ENCODE measurements around the gene ZNF415. TPM values are rescaled to one million over a fixed set of nuclear protein-coding genes. Genes with fewer than 3 reads are reported as not detected.
A peak's percentile ranks its signal among the peaks of the same experiment; 100 is the strongest.

ZNF415 gene
- total RNA-seq (10 to 100 TPM; 12.8 to 38.6 (median 21.4) TPM), polyA plus RNA-seq (10 to 100 TPM; 15.2 to 17.6 TPM)
- long read RNA-seq, donor 1, partial matches to known transcripts = 1 of 8 reads
- long read RNA-seq, donor 1, other reads (novel, unspliced or antisense) = 4 of 8 reads
- long read RNA-seq, donor 2, partial matches to known transcripts = 0 of 14 reads
- long read RNA-seq, donor 2, other reads (novel, unspliced or antisense) = 9 of 14 reads
- long read RNA-seq, donor 3, partial matches to known transcripts = 0 of 4 reads
- long read RNA-seq, donor 3, other reads (novel, unspliced or antisense) = 0 of 4 reads

- peak within 1 kb of the TSS; percentile 50 to 86 (median 70) for H3K4me3 ChIP-seq
- TF ChIP-seq CTCF (IDR thresholded peaks at IDR 0.05) = no peak
- peak in 1 of 2 donors; percentile 31 for TF ChIP-seq POLR2A (IDR thresholded peaks at IDR 0.05)
- DNase-seq (peak; percentile 89 to 94 (median 91)), ATAC-seq (peak; percentile 91 to 96 (median 94))
- H3K4me1 ChIP-seq = peaks cover 0 to 34% (median 17%) of the 10 kb centered on the region in 12 donors
- H3K36me3 ChIP-seq = no peaks in the 10 kb centered on the region
- H3K9me3 ChIP-seq = peaks cover 0 to 34% (median 0%) of the 10 kb centered on the region in 12 donors
- H3K27ac ChIP-seq = peak within 1 kb of the TSS; percentile 66 to 92 (median 86)
- H3K27me3 ChIP-seq = no peaks in the 10 kb centered on the region
- intact Hi-C loops (cut with DNase I) = loop anchor here in 2 of 10 donors (1.0 to 5.0 kb wide), 2 partner anchors 29 to 55 kb away; partner anchors contain the start of gene ZNF160 (in 1 of the 2)
- 0 to 1% (median 1%) methylated on average over 44 to 51 of the region's 51 CpGs for WGBS, 4 donors
These were observed at the start of gene ZNF415 for GRCh38 chr19:53132141-53132991. Gene ZNF415, minus strand, starts transcription at chr19:53132910. Its CDS starts 10,234 bp downstream, at chr19:53122676.

GRCh38 chr19:53182202-53182601 is 49.5 kb upstream of the ZNF415 start:
- Histone ChIP-seq H3K27ac (no peak overlapping the region), H3K9me3 (peaks cover 0 to 15% (median 0%) of the 10 kb centered on the region in 12 donors), H3K36me3 (peaks cover 0 to 21% (median 15%) of the 10 kb centered on the region in 9 donors), H3K27me3 (no peaks in the 10 kb centered on the region), H3K4me1 (no peaks in the 10 kb centered on the region), H3K4me3 (no peak overlapping the region)
- 89 to 97% (median 94%) methylated on average over 10 of the region's 10 CpGs for WGBS, 4 donors
- no peak for TF ChIP-seq POLR2A (IDR thresholded peaks at IDR 0.05)
- no peak for TF ChIP-seq CTCF (IDR thresholded peaks at IDR 0.05)
- ATAC-seq = no peak
- DNase-seq = no peak
- intact Hi-C loops (cut with DNase I) = loop anchor here in 1 of 10 donors (10.0 kb wide), 1 partner anchor 107 kb away; no protein-coding TSS in a partner anchor

- TF ChIP-seq POLR2A (IDR thresholded peaks at IDR 0.05) = no peak
- TF ChIP-seq CTCF (IDR thresholded peaks at IDR 0.05) = no peak
These were observed 45.3 kb upstream of the ZNF415 start for GRCh38 chr19:53177986-53178385.

GRCh38 chr19:53172889-53173288 is 40.2 kb upstream of the ZNF415 start:
- TF ChIP-seq POLR2A (IDR thresholded peaks at IDR 0.05) (no peak), CTCF (IDR thresholded peaks at IDR 0.05) (no peak)

More at GRCh38 chr19:53177986-53178385, 45.3 kb upstream of the ZNF415 start:
- Histone ChIP-seq H3K36me3 (peaks cover 0 to 31% (median 15%) of the 10 kb centered on the region in 9 donors), H3K27ac (no peak overlapping the region), H3K4me1 (no peaks in the 10 kb centered on the region), H3K9me3 (peaks cover 0 to 17% (median 0%) of the 10 kb centered on the region in 12 donors), H3K4me3 (no peak overlapping the region), H3K27me3 (no peaks in the 10 kb centered on the region)
- no peak for DNase-seq
- intact Hi-C loops (cut with DNase I) = no loop called here
- 87 to 96% (median 91%) methylated on average over 5 of the region's 5 CpGs for WGBS, 4 donors
- ATAC-seq = no peak

More at GRCh38 chr19:53172889-53173288, 40.2 kb upstream of the ZNF415 start:
- 47 to 58% (median 52%) methylated on average over 4 of the region's 4 CpGs for WGBS, 4 donors
- intact Hi-C loops (cut with DNase I) = no loop called here
- DNase-seq (no peak), ATAC-seq (no peak)
- Histone ChIP-seq H3K27ac (no peak overlapping the region), H3K4me3 (no peak overlapping the region), H3K27me3 (no peaks in the 10 kb centered on the region), H3K4me1 (no peaks in the 10 kb centered on the region), H3K9me3 (peaks cover 0 to 48% (median 10%) of the 10 kb centered on the region in 12 donors), H3K36me3 (peaks cover 0 to 12% (median 0%) of the 10 kb centered on the region in 9 donors)
